Activated CD4-positive, alpha-beta T cell treated with anti-CD3 and anti-CD28 coated beads for 24 hours (primary cell): Measurements from ENCODE around the gene CD247.

Experiments used
- DNase-seq, 2 donors: peaks; one replicate each; pipeline ENCODE4 v3.0.0-alpha.2; 2020; ENCODE audit warnings: low read depth in 2 of 2

CD247 gene

DNA sequence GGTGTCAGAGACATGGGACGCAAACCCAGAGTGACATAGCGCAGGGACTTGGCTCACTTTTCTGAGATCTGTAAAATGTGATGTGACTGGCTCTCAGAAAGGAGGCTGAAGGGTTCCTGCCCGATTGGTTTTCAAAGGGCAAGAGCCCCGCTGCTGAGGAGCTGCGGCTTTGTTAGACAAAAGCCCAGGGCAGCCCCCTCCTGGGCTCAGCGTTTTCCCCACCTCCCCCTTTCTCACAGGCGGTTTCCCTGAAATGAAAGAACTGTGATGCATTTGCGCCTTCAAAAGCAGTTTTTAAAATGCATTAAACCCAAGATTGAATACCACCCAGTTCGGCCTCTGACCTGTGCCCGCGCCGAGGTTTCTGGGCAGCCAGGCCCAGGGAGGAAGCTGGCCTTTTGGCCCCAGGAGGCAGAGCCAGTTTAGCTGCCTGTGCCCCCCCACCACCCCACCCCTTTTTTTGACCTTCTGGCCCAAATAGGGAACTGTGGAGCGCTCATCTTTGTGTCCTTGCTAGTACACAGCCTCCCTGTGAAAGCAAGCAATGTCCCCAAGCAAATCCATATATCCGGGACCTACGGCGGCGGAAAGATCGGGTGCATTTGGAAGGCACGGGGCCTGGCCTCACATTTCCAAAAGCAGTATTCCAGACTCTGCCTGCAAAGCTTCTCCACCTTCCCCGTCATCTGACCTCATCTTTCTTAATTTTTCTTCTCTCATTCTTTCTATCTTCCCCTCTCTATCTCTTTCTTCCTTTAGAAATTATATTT lies 28.6 kb downstream of the CD247 start:
- DNase-seq = peak in 1 of 2 donors; percentile 43

DNA sequence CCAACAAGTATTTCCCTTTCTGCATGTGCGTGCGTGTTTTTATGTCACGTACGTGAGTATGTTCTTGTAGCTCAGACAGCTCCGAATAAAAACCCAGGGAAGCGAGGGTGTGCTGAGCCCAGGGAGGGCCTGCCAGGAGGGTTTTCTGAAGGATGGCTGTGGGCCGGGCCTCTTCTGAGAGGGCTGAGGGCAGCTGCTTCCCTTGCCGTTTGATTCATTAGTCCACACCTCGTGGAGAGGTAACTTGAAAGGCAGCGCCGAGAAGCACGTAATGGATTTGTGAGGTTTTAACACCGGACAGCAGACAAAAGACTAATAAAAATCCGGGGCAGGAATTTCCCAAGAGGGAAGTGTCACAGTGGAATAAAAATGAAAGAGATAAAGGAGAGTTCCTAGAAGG lies 29.5 kb downstream of the CD247 start:
- DNase-seq = no peak

DNA sequence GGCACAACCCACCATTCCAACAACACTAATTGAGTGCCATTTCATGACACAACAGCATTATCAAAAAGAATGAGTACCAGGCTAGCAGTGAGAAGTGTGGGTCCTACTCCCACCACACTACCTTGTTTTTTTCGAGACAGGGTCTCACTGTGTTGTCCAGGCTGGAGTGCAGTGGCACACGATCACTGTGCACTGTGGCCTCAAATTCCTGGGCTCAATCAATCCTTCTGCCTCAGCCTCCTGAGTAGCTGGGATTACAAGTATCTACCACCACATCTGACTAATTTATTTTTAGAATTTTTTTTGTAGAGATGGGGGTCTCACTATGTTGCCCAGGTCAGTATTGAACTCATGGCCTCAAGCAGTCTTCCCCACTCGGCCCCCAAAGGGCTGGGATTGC lies 30.7 kb downstream of the CD247 start:
- no peak for DNase-seq

DNA sequence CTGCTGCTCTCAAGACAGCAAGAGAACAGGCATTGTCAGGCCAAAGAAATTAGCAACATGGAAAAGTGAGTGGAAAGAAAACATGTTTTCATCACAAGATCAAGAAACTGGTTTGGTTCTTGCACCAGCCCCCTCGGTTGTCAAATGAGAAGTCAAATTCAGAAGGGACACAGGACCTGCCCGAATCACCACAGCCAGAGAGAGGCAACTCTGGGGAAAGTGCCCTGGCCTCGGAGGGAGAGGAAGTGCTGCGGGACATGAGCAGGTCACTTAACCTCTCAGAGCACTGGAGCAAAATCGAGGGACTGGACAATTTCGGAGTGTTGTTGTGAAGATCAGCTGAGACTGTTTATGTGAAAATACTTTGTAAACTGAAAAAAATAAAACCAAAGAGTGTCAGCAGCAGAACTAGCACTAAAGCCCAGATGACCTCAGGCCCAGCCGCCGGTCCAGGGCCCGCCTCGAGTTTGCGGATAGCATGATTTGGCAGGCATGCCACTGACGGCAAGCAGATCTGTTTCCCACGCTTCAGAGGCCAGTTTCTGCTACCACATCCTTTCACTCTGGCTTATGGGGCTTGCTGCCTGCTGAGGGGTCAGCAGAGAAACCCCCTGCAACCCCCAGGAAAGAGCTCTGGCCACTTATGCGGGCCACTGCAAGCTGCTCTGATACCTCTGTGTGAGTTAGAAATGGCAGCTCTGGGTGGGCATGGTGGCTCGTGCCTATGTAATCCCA lies 32.1 kb downstream of the CD247 start:
- no peak for DNase-seq

DNA sequence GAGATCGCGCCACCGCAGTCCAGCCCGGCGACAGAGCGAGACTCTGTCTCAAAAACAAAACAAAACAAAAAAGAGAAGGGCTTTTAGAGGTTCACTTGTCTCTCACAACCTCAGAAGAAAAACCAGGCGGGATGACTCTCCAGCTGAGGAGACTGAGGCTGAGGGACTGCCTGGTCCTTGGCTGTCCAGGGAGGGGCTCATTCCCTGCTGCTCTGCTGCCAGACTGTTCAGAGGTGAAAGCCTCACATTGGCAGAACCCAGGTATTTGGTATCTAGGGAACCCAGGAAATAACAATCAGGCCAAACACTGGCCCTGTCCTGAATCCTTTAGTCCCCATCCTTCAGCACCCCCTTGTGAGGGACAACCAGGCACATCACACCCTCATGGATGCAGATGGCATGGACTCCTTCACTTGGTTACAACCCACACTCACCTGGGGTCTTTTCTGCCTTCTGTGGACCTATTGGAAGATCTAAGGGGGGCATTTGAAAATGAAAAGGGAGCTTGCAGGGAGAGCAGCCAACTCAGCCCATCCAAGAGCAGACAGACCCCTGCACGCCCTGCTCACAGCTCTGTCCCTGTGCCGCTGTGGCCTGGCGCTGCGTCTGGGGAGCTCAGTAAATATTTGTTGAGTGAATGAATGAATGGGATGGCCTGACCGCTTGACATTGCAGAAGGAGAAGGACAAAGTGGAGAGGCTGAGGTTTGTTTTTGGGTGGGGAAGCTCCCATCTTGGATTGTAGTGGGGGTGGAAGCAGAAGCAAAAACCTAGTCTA lies 33.4 kb downstream of the CD247 start:
- DNase-seq = no peak

DNA sequence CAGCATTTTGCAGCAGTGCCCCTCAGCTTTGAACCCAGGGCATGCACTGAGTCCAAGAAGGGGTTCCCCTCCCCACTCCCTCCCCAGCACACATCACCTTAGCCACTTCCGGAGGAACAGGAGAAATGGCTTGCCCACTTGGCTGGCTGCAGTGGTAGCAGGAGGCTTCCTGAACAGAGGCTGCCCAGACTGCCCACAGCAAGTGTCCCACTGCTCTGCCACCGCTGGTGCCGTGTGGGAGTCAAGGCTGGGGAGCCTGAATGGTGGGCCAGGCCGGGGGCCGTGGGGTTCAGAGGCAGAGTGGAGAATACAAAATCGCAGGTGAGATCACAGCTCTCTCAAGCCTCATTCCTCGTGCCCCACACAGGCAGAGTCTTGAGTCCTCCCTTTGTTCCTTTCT lies 34.5 kb downstream of the CD247 start:
- DNase-seq = no peak

DNA sequence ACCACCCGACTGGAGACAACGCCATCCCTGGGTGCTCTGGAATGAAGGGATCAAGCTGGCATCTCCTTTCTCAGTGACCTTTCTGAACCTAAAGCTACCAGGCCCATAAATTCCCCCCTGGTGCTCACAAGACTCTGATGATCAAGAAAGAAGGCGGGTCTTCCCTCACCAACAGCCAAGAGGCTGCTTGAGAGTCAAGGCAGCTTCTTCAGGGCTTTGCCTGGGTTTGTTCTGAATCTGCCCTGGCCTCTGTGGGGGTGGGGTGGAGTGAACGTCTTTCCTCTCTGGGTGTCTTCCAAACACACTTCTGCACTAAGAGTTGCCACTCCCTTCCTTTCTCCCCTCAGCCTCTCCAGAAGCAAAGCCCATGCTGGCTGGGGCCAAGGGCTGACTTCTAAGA lies 36.1 kb downstream of the CD247 start:
- DNase-seq = no peak

- no peak for DNase-seq
Observed at GRCh38 chr1:167479331-167479979, 38.9 kb downstream of the CD247 start.

DNA sequence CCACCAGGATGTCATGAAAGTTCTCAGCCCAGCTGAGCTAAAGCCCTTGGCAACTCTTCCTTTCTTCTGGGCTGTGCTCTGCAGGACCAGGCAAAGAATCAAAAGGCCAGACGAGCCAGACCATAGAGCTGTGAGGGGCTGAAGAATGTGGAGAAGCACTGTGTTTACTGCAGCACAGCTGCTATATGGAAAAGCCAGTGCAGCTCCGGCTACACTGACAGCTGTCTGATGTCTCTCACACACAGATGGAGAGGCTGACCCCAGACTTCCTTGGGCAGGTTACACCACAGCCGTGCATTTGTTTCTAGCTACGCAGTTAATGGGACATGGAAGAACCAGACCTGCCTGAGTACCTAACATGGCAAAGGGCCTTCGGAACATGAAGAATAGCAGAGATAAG lies 40.3 kb downstream of the CD247 start:
- no peak for DNase-seq

- DNase-seq = no peak
Observed at GRCh38 chr1:167476061-167476460, 42.3 kb downstream of the CD247 start.

DNA sequence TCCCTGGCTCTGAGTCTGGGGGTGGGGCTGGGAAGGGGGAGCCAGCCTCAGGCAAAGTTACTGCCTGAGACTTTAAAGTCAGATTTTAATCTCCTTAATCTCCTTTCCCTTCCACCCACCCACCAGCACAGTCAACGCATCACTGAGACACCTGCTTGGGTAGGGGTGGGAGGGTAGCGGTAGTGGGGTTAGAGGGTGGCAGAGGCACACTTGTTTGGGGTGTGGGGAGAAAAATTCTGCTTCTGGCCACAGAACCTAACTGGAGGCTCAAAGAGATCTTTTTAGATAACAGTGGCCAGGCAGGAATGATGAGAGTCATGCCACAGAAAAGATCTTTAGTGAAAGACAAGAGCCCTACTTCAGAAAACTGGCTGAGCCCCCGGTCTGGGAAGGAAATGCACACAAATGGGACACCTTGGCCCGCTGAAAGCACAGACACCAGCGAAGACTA lies 44.1 kb downstream of the CD247 start:
- DNase-seq = no peak

- no peak for DNase-seq
Observed at GRCh38 chr1:167473761-167474160, 44.6 kb downstream of the CD247 start.

GRCh38 chr1:167472752-167473521 lies 45.4 kb downstream of the CD247 start:
- DNase-seq = peak in 1 of 2 donors; percentile 35

- no peak for DNase-seq
Observed at GRCh38 chr1:167471568-167471967, 46.8 kb downstream of the CD247 start.

DNA sequence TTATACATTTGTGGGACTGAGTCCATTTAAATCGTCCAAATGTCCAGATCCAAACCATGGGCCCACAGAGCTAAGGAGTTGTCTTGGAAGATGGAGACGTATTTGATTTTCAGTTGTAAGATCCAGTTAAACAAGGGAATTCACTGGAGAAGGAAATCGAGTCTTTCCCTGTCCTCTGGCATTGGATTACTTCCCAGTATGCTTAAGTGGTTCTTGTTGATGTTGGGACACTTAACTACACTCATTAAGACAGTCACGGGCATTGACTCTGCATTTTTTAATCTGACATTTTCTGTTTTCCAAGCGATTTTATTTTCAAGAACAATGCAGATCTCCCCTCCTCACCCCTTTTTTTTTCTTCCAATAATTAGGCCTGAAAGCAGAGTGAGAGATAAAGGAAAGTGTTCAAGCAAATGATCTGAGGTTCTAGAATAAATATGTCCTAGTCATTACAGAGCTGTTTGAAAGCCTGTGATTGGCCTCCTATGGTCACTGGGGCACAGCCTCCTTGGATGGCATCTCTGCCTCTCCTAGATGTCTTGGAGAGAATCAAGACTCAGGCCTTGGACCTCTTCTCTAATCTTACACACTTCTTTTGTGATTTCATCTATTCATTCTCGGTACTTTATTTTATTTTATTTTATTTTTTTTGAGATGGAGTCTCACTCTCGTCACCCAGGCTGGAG lies 48.9 kb downstream of the CD247 start:
- no peak for DNase-seq

- DNase-seq = no peak
Observed at GRCh38 chr1:167467752-167468151, 50.6 kb downstream of the CD247 start.

DNA sequence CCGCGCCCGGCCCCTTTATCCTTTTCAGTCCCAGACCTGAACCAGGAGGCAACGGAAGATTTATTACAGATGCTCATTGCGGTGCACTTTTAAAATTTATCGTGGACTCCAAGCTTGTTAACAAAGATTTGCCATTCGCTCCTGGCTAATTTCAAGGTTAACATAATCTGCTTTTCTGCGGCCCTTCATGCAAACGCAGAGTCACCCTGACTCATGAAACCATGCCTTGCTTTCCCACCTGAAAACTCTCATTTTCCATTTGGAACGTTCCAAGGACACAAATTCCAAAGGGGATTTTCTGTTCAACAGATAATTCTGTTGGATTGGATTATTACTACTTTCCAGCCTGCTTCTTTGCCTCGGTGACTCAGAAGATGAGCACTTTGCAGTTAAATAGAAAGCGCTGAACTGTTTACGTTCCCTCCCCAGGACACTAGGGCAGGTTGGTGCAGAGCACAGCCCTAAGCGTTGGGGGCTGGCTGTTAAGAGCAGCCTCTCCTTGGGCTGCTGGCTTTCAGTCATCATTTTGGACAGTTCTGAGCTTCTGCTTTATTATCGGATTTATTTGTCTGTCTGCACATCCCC lies 51.1 kb downstream of the CD247 start:
- DNase-seq = no peak

- no peak for DNase-seq
Observed at GRCh38 chr1:167465743-167466142, 52.6 kb downstream of the CD247 start.

- DNase-seq = no peak
Observed at GRCh38 chr1:167465018-167465417, 53.3 kb downstream of the CD247 start.

- DNase-seq = no peak
Observed at GRCh38 chr1:167463875-167464575, 54.3 kb downstream of the CD247 start.
